Endothelial cell of umbilical vein (primary cell): ENCODE results near the gene MREG. TPM values are rescaled to one million over a fixed set of nuclear protein-coding genes. Genes with fewer than 3 reads are reported as not detected.

Source experiments
- BruUV-seq: library from RNA; stranded (reverse); fragments of 400-500 nt; replicated peaks from 2 replicates; lab custom pipeline; 2021; lab: Mats Ljungman, UMichigan
- CTCF ChIA-PET: fragments of 300-600, 350-600 bp; sonication (Branson Sonifier 250); formaldehyde crosslinking; loops from one replicate; lab custom pipeline; 2021; ENCODE audit warnings: antibody characterized with exemption, inconsistent platforms; lab: Charles Lee
- POLR2A ChIA-PET: fragments of 300-600, 350-600 bp; sonication (Branson Sonifier 250); formaldehyde crosslinking; loops from one replicate; lab custom pipeline; 2021; ENCODE audit warnings: antibody characterized with exemption, inconsistent platforms; lab: Charles Lee
- DNase-seq: peaks from one replicate; pipeline ENCODE4 v3.0.0-alpha.2; 2011; ENCODE audit warnings: low read depth, low spot score
- FAIRE-seq: peaks from 2 replicates; lab custom pipeline; 2011; peaks lifted over from hg19 to GRCh38; lab: Jason Lieb, UNC
- H2AFZ ChIP-seq: 2 replicates; pipeline ENCODE4 v1.6.0; 2012; ENCODE audit warnings: low read depth, low read length, control low read depth, inconsistent platforms
- H3K27ac ChIP-seq: 2 replicates; pipeline ENCODE4 v1.5.1; 2011; ENCODE audit warnings: low read depth, mild to moderate bottlenecking, control low read depth, low read length, moderate library complexity; ENCODE audit not compliant: insufficient read depth
- H3K27me3 ChIP-seq, 2 experiments: 2 replicates each; pipeline versions ENCODE4 v1.6.0 to v1.6.1; 2011; ENCODE audit warnings: low read length in 2 of 2, mixed read lengths in 1 of 2; ENCODE audit not compliant: control insufficient read depth in 2 of 2, insufficient read depth in 2 of 2
- H3K36me3 ChIP-seq, 2 experiments: 2 replicates in 1 of 2; 3 replicates in 1 of 2; pipeline ENCODE4 v1.5.1; 2011; ENCODE audit warnings: low read length in 2 of 2, mild to moderate bottlenecking in 1 of 2, moderate library complexity in 1 of 2; ENCODE audit not compliant: control insufficient read depth in 2 of 2, insufficient read depth in 2 of 2; ENCODE audit errors: extremely low read depth in 1 of 2
- H3K4me1 ChIP-seq: 3 replicates; pipeline ENCODE4 v1.5.1; 2011; ENCODE audit warnings: mild to moderate bottlenecking, low read length; ENCODE audit not compliant: control insufficient read depth, insufficient read depth; ENCODE audit errors: extremely low read depth
- H3K4me2 ChIP-seq: 2 replicates; pipeline ENCODE4 v1.6.1; 2011; ENCODE audit warnings: low read length, control low read depth, mixed read lengths; ENCODE audit not compliant: insufficient read depth
- H3K4me3 ChIP-seq, 3 experiments: fragments of 200-600 bp in 1 of 3; sonication (generic), shearing (Covaris generic) in 1 of 3; replicated peaks in 1 of 3; 2 replicates each; pipeline ENCODE4 v1.5.1; 2011 to 2016; ENCODE audit warnings: control low read depth in 3 of 3, low read length in 3 of 3, mild to moderate bottlenecking in 2 of 3, inconsistent platforms in 1 of 3, low read depth in 1 of 3, moderate library complexity in 1 of 3; ENCODE audit not compliant: insufficient read depth in 1 of 3
- H3K79me2 ChIP-seq: 2 replicates; pipeline ENCODE4 v1.6.0; 2012; ENCODE audit warnings: low read length, inconsistent platforms; ENCODE audit not compliant: control insufficient read depth, insufficient read depth
- H3K9ac ChIP-seq: replicated peaks from 2 replicates; pipeline ENCODE3; 2011; ENCODE audit warnings: low read length, control low read depth; ENCODE audit not compliant: insufficient read depth; ENCODE audit errors: extremely low read depth
- H3K9me1 ChIP-seq: replicated peaks from 3 replicates; pipeline ENCODE4 v1.6.0; 2011; ENCODE audit warnings: mild to moderate bottlenecking, low read length; ENCODE audit not compliant: control insufficient read depth, insufficient read depth; ENCODE audit errors: extremely low read depth
- H3K9me3 ChIP-seq: replicated peaks from 2 replicates; pipeline ENCODE4 v1.5.1; 2012; ENCODE audit warnings: low read length, inconsistent platforms; ENCODE audit not compliant: control insufficient read depth, insufficient read depth
- H4K20me1 ChIP-seq: replicated peaks from 2 replicates; pipeline ENCODE3; 2011; ENCODE audit warnings: mild to moderate bottlenecking, low read length; ENCODE audit not compliant: control insufficient read depth, insufficient read depth; ENCODE audit errors: extremely low read depth
- EZH2 ChIP-seq: IDR thresholded peaks from 2 replicates; pipeline ENCODE4 v1.6.1; 2012; ENCODE audit warnings: borderline replicate concordance, low read depth, mild to moderate bottlenecking, moderate library complexity, low read length, inconsistent platforms; ENCODE audit not compliant: severe bottlenecking
- FOS ChIP-seq: IDR thresholded peaks from 2 replicates; pipeline ENCODE4 v1.6.1; 2011; ENCODE audit warnings: mild to moderate bottlenecking, low read length, moderate library complexity, borderline replicate concordance; ENCODE audit not compliant: insufficient read depth
- GATA2 ChIP-seq: IDR thresholded peaks from 2 replicates; pipeline ENCODE4 v1.7.0; 2011; ENCODE audit warnings: low read depth, mild to moderate bottlenecking, moderate library complexity, mixed read lengths, low read length; ENCODE audit not compliant: insufficient read length, insufficient read depth
- JUN ChIP-seq: IDR thresholded peaks from 2 replicates; pipeline ENCODE4 v1.6.1; 2011; ENCODE audit warnings: borderline replicate concordance, low read depth; ENCODE audit not compliant: insufficient read length, insufficient read depth
- MAX ChIP-seq: IDR thresholded peaks from 2 replicates; pipeline ENCODE4 v1.6.1; 2011; ENCODE audit not compliant: insufficient read depth, insufficient read length
- MYC ChIP-seq: IDR thresholded peaks from one replicate; pipeline ENCODE4 v1.6.1; 2011; ENCODE audit warnings: mild to moderate bottlenecking, low read depth, low read length
- POLR2A ChIP-seq: IDR thresholded peaks from 2 replicates; pipeline ENCODE4 v1.6.1; 2012; ENCODE audit warnings: low read depth, mild to moderate bottlenecking, control low read depth, low read length
- POLR2AphosphoS5 ChIP-seq: IDR thresholded peaks from 2 replicates; pipeline ENCODE4 v1.6.1; 2012; ENCODE audit warnings: low read depth, mild to moderate bottlenecking, control low read depth, low read length, moderate library complexity; ENCODE audit not compliant: insufficient read depth
- dilution Hi-C: fragments of 300-500 bp; cut with MboI; formaldehyde crosslinking; loops from one replicate; pipeline ENCODE4 v1.15.0; 2019; ENCODE audit warnings: low sequenced_read_pairs; ENCODE audit not compliant: extremely low pct_ligation_motif_present
- intact Hi-C: fragments of 100-400 bp; cut with micrococcal nuclease; formaldehyde crosslinking; loops from one replicate; pipeline ENCODE4 v1.10.0; 2022
- polyA plus RNA-seq, 4 experiments: library from polyadenylated mRNA; depleted of rRNA in 3 of 4; stranded (reverse) in 3 of 4; unstranded in 1 of 4; fragments of >200 nt; gene quantifications; 2 replicates each; pipeline versions ENCODE4 v1.2.1 to v1.2.3, GENCODE V29; 2011 to 2012; ENCODE audit warnings: missing spikeins in 1 of 4
- total RNA-seq: library from RNA; stranded (reverse); gene quantifications from 2 replicates; pipeline ENCODE4 v1.2.3, GENCODE V29; 2021
- TF ChIP-seq, protein P1 (sequence below), 2 donors: IDR thresholded peaks; 1 replicate in 1 of 2; 2 replicates in 1 of 2; pipeline ENCODE4 v1.5.1; 2011; ENCODE audit warnings: low read length in 2 of 2, mild to moderate bottlenecking in 2 of 2, moderate library complexity in 2 of 2, control low read depth in 1 of 2, inconsistent platforms in 1 of 2, low read depth in 1 of 2; ENCODE audit not compliant: insufficient read depth in 1 of 2; ENCODE audit errors: extremely low read depth in 1 of 2

The MREG gene
- total and polyA plus RNA-seq, 2 donors (not counting 3 experiments of a cell fraction or from before 2014, with no cell fraction given), result 0.41 to 3.9 TPM

- dilution Hi-C loops (no loop called here), intact Hi-C loops (no loop called here)
- no peaks in the 10 kb centered on the region for H3K4me1 ChIP-seq
- DNase-seq (no peak), FAIRE-seq (no peak)
- ChIA-PET POLR2A (no interaction called here), CTCF (interaction anchor here (0.6 to 2.7 kb wide), 5 partner anchors 16 to 866 kb away, joined by 3 to 13 read pairs (median 3); no protein-coding TSS in a partner anchor)
- H3K9ac ChIP-seq, result no peak overlapping the region
- H3K36me3 ChIP-seq, result no peaks in the 10 kb centered on the region
- no peaks in the 10 kb centered on the region for H4K20me1 ChIP-seq
- no peaks in the 10 kb centered on the region for H3K9me1 ChIP-seq
- no TSS peak for BruUV-seq
- H3K27me3 ChIP-seq, result no peaks in the 10 kb centered on the region
- H2AFZ ChIP-seq, result no peak overlapping the region
- no peaks in the 10 kb centered on the region for H3K79me2 ChIP-seq
- TF ChIP-seq POLR2A, result no peak
- no peak for TF ChIP-seq EZH2
- TF ChIP-seq MAX, result no peak
- no peak for TF ChIP-seq GATA2
- no peak for TF ChIP-seq JUN
- TF ChIP-seq, protein P1, sequence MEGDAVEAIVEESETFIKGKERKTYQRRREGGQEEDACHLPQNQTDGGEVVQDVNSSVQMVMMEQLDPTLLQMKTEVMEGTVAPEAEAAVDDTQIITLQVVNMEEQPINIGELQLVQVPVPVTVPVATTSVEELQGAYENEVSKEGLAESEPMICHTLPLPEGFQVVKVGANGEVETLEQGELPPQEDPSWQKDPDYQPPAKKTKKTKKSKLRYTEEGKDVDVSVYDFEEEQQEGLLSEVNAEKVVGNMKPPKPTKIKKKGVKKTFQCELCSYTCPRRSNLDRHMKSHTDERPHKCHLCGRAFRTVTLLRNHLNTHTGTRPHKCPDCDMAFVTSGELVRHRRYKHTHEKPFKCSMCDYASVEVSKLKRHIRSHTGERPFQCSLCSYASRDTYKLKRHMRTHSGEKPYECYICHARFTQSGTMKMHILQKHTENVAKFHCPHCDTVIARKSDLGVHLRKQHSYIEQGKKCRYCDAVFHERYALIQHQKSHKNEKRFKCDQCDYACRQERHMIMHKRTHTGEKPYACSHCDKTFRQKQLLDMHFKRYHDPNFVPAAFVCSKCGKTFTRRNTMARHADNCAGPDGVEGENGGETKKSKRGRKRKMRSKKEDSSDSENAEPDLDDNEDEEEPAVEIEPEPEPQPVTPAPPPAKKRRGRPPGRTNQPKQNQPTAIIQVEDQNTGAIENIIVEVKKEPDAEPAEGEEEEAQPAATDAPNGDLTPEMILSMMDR (IDR thresholded peaks at IDR 0.05; ENCODE audit: extremely low read depth in 1 of 2, insufficient read depth in 1 of 2, low read depth in 1 of 2, low read length in 2 of 2), result no peak
- TF ChIP-seq POLR2AphosphoS5, result no peak
- no peak for TF ChIP-seq FOS
- TF ChIP-seq MYC, result no peak
- H3K27ac ChIP-seq, result no peak overlapping the region
- no peaks in the 10 kb centered on the region for H3K9me3 ChIP-seq
- no peak overlapping the region for H3K4me3 ChIP-seq
- no peak overlapping the region for H3K4me2 ChIP-seq
Measured at GRCh38 chr2:215969131-215969841, 44.1 kb downstream of the MREG start.
